Activated gamma-delta T cell treated with Interleukin-2 at 50 U/mL for 16 hours (primary cell): ENCODE data around the gene ATP2B2.

Experiments used
- DNase-seq: peaks from one replicate; pipeline ENCODE4 v3.0.0-alpha.2; 2020

ATP2B2 gene

GRCh38 chr3:10447110-10447509 is 58.3 kb downstream of the ATP2B2 start:
- DNase-seq, result no peak

DNA sequence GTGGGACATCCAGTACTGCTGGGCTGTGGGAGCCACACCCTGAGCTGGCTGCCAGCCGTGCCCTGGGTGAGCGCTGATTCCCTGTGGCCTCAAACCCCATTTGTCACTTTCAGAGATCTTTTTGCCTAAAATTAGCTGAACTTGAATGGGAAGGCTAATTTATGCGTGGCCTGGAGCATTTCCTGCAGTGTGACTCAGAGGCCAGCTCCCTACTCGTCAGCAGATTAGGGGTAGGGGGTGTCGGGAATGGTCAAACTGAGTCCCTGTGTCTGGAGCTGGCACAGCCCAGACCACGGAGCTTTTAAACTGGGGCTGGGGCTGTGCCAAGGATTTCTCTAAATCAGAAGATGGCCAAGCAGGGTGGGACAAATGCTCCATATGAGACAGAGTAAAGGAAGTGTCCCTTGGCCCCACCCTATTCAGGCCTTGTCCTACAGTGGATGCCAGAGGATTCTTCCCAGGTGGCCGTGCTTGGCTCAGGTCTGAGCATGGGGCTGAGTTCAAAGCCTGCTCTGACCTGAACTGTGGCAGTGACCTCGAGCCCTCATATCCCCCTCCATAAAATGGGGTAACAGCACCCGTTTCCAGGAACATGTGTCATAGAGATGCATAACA is 59.7 kb downstream of the ATP2B2 start:
- DNase-seq, result no peak

- no peak for DNase-seq
These were observed 60.9 kb downstream of the ATP2B2 start for GRCh38 chr3:10444511-10444910.

GRCh38 chr3:10444110-10444429 is 61.3 kb downstream of the ATP2B2 start:
- DNase-seq, result no peak

GRCh38 chr3:10443272-10444109 is 61.9 kb downstream of the ATP2B2 start:
- DNase-seq, result no peak

DNA sequence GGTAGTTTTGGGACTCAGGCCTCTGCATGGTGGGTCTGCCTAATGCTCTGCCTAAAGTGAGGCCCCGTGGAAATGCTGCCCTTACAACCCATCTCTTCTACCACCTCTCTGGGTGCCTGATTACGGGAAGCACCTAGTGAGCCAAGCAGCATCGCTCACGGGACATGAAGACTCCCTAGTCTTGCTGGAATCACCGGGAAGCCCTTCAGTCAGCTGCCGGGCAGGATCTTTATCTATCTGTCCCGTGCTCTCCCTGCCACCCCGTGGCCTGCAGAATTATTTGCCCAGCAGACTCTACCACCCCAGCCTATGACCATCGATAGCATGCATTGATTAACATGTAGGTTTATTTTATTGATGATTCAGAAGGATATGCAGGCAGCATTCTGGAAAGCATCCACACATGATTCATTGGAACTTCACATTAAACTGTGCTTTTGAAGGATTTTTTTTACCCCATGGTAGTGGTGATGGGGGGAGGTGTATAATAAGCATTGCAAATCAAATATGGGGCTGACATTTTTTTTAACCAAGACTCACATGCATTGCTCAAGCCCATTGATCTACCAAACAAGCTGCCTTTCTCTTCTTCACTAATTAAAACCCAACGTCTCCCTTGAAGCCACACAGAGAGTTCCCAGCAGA is 63.1 kb downstream of the ATP2B2 start:
- DNase-seq, result no peak

- no peak for DNase-seq
These were observed 64.7 kb downstream of the ATP2B2 start for GRCh38 chr3:10440684-10441083.

- DNase-seq, result no peak
These were observed 66.3 kb downstream of the ATP2B2 start for GRCh38 chr3:10438902-10439610.

DNA sequence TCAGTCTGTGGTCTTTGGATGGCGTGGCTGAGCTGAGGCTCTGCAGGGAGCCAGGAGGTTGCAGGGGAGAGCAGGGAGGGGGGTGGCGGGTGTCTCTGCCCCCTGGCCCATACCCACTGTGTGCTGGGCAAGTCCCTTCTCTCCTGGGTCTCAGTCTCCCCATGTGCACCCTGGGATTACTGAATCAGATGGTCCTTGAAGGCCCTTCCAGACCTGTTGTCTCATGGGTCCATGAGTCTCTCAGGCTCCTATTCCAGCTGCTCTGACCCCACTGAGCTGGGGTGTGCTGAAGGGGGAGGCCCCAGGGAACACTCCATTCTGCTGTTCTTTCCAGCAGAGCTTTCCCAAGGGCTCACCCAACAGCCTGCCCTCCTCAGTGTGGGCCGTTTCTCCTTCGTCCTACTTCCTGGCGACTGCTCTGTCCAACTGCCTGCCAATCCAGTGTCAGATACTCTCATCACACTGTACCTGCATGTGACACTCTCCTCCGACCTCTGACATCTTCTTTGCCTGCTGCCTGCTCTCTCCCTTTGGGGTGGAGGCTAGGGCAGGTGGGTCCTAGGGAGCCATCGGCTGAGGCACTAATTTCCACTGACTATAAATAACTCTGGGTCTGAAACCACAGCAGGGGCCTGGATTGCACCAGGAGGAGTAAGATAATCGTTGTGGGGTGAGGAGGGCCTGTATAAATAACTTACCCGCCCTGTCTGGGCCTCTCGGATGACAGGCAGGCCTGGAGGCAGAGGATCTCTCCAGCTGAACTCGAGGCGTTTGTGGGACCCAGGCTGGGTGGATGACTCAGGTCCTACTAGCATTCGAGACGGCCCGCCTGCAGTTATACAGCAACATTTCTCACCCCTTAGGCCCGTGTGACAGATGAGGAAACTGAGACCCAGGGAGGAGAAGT is 67.1 kb downstream of the ATP2B2 start:
- DNase-seq, result no peak

- DNase-seq, result peak; percentile 60
These were observed 68.0 kb downstream of the ATP2B2 start for GRCh38 chr3:10437272-10437994.

DNA sequence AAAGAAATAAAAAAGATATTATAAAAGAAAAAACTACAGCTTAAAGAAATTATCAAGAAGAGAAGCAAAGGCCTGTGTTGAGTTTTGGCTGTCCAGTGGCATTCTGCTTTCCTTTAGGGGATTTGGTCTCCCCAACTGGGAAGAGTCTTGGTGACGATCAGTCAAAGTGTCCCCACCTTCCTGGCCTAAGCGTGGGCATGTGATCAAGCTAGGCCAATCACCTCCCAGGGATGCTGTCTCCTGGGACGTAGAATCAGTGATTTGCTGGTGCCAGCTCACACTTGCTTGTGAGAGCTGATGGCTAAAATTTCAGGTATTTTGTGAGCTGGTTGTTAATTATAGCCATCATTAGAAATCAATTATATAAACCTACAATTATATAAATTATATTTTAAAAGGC is 69.5 kb downstream of the ATP2B2 start:
- DNase-seq, result no peak

DNA sequence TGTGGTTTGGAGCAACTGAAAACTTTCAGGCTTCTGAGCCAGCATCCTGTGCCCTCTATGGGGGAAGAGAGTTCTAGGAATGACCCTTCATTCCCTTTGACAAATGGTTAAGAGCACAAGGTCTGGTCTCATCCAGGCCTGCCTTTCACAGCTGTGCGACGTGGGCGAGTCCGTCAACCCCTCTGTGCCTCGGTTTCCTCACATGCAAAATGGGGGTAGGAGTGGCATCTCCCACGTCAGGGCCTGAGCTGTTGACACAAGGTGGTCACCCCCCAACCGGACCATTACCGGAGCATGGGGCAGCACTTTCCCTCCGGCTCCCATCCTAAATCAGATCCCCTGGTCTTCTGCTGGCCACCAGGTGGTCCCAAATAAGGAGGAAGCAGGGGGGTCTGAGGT is 70.4 kb downstream of the ATP2B2 start:
- no peak for DNase-seq

DNA sequence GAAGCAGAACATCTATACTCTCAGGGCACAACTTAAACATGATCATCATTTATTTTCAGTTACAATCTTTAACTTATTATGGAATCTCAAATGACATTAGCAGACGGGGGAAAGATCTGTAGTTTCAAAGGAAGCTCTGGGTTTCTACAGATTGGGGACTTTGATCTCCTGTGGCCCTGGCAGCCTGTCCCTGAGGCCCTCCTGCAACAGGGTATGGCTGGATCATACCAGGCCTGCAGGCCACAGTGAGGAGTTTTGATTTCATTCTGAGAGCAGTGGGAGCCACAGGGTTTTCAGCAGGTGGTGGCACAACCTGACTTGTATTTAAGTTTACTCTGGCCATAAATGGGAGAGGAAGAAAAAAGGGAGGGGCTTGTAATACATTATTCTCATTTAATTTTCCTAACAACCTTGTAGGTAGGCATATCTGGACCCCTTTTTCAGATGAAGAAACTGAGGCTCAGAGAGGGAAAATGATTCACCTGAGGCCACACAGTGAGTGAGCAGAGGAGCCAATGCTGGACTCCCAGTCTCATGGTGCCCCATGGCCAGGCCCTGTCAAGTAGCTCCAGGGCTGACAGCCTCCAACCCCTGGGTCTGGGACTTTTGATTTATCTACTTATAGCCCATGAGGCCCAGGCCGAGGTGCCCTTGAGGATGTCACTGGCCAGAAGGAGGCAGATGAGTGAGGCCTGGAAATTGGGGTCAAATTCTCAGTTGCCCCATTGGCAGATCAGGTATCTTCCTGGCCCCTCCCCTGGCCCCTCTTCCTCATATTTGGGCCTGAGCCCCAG is 71.0 kb downstream of the ATP2B2 start:
- DNase-seq, result no peak

GRCh38 chr3:10432931-10433330 is 72.5 kb downstream of the ATP2B2 start:
- DNase-seq, result no peak

- DNase-seq, result no peak
These were observed 73.1 kb downstream of the ATP2B2 start for GRCh38 chr3:10432156-10432845.

GRCh38 chr3:10430805-10431204 is 74.6 kb downstream of the ATP2B2 start:
- no peak for DNase-seq

DNA sequence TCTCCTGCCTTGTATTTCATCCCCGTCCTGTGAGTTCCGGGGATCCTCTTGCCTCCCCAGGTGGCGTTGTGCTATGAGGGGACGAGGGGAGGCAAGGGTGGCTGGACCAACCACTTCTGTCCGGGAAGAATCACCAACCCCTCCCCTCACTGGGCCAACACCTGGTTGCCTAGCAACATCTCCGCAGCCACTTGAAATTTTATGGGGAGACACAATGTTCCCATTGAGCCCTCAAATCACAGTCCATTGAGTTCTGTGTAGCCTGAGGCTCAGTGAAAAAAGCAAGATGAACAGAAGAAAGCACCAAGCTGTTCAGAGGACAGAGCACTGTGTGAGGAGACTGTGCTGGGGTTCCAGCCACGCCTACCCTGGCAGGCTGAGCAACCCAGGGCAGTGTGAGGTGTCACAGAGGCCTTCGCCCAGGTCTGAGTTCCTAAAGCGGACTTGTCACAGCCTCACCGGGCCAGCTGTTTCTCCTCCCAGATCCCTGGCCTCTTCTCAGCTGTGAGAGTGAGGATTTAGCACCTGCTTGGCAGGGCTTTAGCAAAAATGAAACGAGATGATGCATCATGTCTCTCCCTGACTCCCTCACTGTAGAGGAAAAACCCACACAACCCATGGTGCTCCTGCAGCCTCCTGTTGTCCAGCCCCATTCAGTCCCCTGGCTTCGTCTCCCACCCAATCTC is 76.8 kb downstream of the ATP2B2 start:
- no peak for DNase-seq

DNA sequence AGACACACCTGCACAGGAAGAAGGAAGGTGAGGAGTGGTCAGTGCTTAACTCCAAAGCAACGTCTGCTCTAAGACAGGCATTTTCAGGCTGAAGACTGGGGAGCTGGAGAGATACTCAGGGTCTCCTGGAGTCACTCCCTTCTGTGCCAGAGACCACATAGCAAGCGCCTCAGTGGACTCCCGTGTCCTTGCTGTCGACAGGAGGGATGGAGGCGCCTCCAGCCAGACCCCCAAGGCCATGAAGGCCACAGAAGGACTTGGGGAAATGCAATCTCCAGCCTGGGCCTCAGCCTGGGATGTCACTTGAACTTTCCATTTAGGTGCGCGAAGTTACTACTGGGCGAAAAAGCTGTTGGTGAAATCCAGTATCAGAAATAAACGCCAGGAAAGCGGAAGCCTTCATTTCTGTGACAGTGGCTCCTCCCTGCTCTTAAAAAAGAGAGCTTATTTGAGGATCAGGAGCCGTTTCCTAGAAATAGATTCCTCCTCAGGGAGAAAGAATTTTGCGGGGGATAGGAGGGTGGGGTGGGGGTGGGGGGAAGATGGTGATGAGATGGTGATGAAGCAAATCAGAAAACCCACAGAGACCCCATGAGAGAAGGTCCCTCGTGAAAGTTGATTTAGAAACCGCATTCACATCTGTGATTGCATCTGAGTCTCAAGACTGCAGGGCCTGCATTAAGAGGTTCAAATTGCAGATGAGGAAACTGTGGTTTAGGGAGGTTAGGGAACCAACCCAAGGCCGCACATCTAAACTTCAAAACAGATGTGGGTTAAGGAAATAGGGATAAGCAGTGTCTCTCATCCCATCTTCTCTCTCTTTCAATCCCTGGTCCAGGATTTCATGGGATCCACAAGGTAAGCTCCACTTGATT is 78.8 kb downstream of the ATP2B2 start:
- DNase-seq, result no peak
